Parathyroid adenoma (tissue), 2 donors: ENCODE data around the gene KCNB1.

Experiments used
- H2AFZ ChIP-seq: fragments of 300-600 bp; sonication (generic); one replicate; pipeline ENCODE4 v1.7.0; 2017; ENCODE audit warnings: antibody characterized with exemption, mild to moderate bottlenecking
- H3K27ac ChIP-seq: fragments of 300-600 bp; sonication (generic); one replicate; pipeline ENCODE4 v1.7.0; 2017
- H3K27me3 ChIP-seq: fragments of 300-600 bp; sonication (generic); one replicate; pipeline ENCODE4 v1.7.0; 2017; ENCODE audit warnings: low read length; ENCODE audit not compliant: control insufficient read depth, insufficient read depth
- H3K36me3 ChIP-seq: fragments of 300-600 bp; sonication (generic); one replicate; pipeline ENCODE4 v1.7.0; 2017; ENCODE audit warnings: low read length; ENCODE audit not compliant: control insufficient read depth, insufficient read depth
- H3K4me1 ChIP-seq: fragments of 300-600 bp; sonication (generic); one replicate; pipeline ENCODE4 v1.7.0; 2017; ENCODE audit warnings: control low read depth
- H3K4me2 ChIP-seq: fragments of 300-600 bp; sonication (generic); one replicate; pipeline ENCODE4 v1.7.0; 2017; ENCODE audit warnings: low read length
- H3K4me3 ChIP-seq: fragments of 300-600 bp; sonication (generic); one replicate; pipeline ENCODE4 v1.7.0; 2017; ENCODE audit warnings: low read depth, low read length
- H3K79me2 ChIP-seq: fragments of 300-600 bp; sonication (generic); one replicate; pipeline ENCODE4 v1.7.0; 2017; ENCODE audit warnings: control low read depth
- H3K9ac ChIP-seq: fragments of 300-600 bp; sonication (generic); one replicate; pipeline ENCODE4 v1.7.0; 2017; ENCODE audit warnings: mild to moderate bottlenecking
- H3K9me3 ChIP-seq: fragments of 300-600 bp; sonication (generic); one replicate; pipeline ENCODE4 v1.7.0; 2017; ENCODE audit warnings: low read length; ENCODE audit not compliant: control insufficient read depth
- CTCF ChIP-seq: fragments of 300-600 bp; sonication (generic); IDR thresholded peaks from one replicate; pipeline ENCODE4 v1.7.0; 2017; ENCODE audit warnings: antibody characterized with exemption, mild to moderate bottlenecking
- donor health status: primary hyperparathyroidism.

KCNB1 gene

GRCh38 chr20:49521356-49521755 is 38.9 kb upstream of the KCNB1 start:
- Histone ChIP-seq H3K4me2 (no peak overlapping the region), H3K9ac (no peak overlapping the region), H2AFZ (no peak overlapping the region), H3K27me3 (no peaks in the 10 kb centered on the region), H3K36me3 (no peaks in the 10 kb centered on the region), H3K4me1 (no peaks in the 10 kb centered on the region), H3K79me2 (no peaks in the 10 kb centered on the region), H3K9me3 (no peaks in the 10 kb centered on the region), H3K27ac (no peak overlapping the region), H3K4me3 (no peak overlapping the region)
- TF ChIP-seq CTCF: no peak

- H3K79me2 ChIP-seq: no peaks in the 10 kb centered on the region
- H2AFZ ChIP-seq: no peak overlapping the region
- TF ChIP-seq CTCF: no peak
- H3K36me3 ChIP-seq: no peaks in the 10 kb centered on the region
- no peak overlapping the region for H3K9ac ChIP-seq
- H3K4me3 ChIP-seq: no peak overlapping the region
- no peaks in the 10 kb centered on the region for H3K27me3 ChIP-seq
- H3K4me2 ChIP-seq: no peak overlapping the region
- H3K27ac ChIP-seq: no peak overlapping the region
- H3K9me3 ChIP-seq: no peaks in the 10 kb centered on the region
- H3K4me1 ChIP-seq: no peaks in the 10 kb centered on the region
These were observed 37.4 kb upstream of the KCNB1 start for GRCh38 chr20:49519777-49520359.

- Histone ChIP-seq H2AFZ (no peak overlapping the region), H3K27me3 (no peaks in the 10 kb centered on the region), H3K79me2 (no peaks in the 10 kb centered on the region), H3K9ac (no peak overlapping the region), H3K36me3 (no peaks in the 10 kb centered on the region), H3K4me1 (no peaks in the 10 kb centered on the region), H3K4me3 (no peak overlapping the region), H3K9me3 (no peaks in the 10 kb centered on the region), H3K4me2 (no peak overlapping the region), H3K27ac (no peak overlapping the region)
- TF ChIP-seq CTCF: no peak
These were observed 36.8 kb upstream of the KCNB1 start for GRCh38 chr20:49519212-49519712.

GRCh38 chr20:49518576-49518975 is 36.1 kb upstream of the KCNB1 start:
- no peaks in the 10 kb centered on the region for H3K79me2 ChIP-seq
- no peaks in the 10 kb centered on the region for H3K27me3 ChIP-seq
- no peaks in the 10 kb centered on the region for H3K36me3 ChIP-seq
- no peak overlapping the region for H3K9ac ChIP-seq
- no peak for TF ChIP-seq CTCF
- H3K27ac ChIP-seq: no peak overlapping the region
- H3K4me3 ChIP-seq: no peak overlapping the region
- no peak overlapping the region for H2AFZ ChIP-seq
- H3K9me3 ChIP-seq: no peaks in the 10 kb centered on the region
- no peaks in the 10 kb centered on the region for H3K4me1 ChIP-seq
- H3K4me2 ChIP-seq: no peak overlapping the region

GRCh38 chr20:49517805-49518100 is 35.3 kb upstream of the KCNB1 start:
- Histone ChIP-seq H3K36me3 (no peaks in the 10 kb centered on the region), H3K27ac (no peak overlapping the region), H3K9ac (no peak overlapping the region), H3K4me2 (no peak overlapping the region), H3K9me3 (no peaks in the 10 kb centered on the region), H3K79me2 (no peaks in the 10 kb centered on the region), H2AFZ (no peak overlapping the region), H3K4me1 (no peaks in the 10 kb centered on the region), H3K27me3 (no peaks in the 10 kb centered on the region), H3K4me3 (no peak overlapping the region)
- no peak for TF ChIP-seq CTCF
